ENCODE results near the gene WDR3. TPM values are rescaled to one million over a fixed set of nuclear protein-coding genes. Genes with fewer than 3 reads are reported as not detected.

The WDR3 gene
- total and polyA plus RNA-seq, 11 donors, result 1.5 to 15.4 (median 11.7) TPM

GRCh38 chr1:117890452-117890851 lies 39.1 kb upstream of the WDR3 start:
- H3K4me3 ChIP-seq, result no peak overlapping the region
- peaks cover 0 to 81% (median 26%) of the 10 kb centered on the region in 9 donors for H3K36me3 ChIP-seq
- intact Hi-C loops (cut with DNase I), result loop anchor here in 6 of 10 donors (10.0 kb wide), 5 partner anchors 96 to 376 kb away; partner anchors contain the start of gene TENT5C (in 1 of the 6)
- H3K9me3 ChIP-seq, result no peaks in the 10 kb centered on the region
- no peaks in the 10 kb centered on the region for H3K27me3 ChIP-seq
- WGBS, 4 donors, result 95 to 99% (median 98%) methylated on average over 2 of the region's 2 CpGs
- TF ChIP-seq CTCF (IDR thresholded peaks at IDR 0.05) (no peak), POLR2A (IDR thresholded peaks at IDR 0.05) (no peak)
- H3K4me1 ChIP-seq, result peaks cover 0 to 3% (median 0%) of the 10 kb centered on the region in 12 donors
- DNase-seq (no peak), ATAC-seq (no peak)
- H3K27ac ChIP-seq, result no peak overlapping the region

- H3K27me3 ChIP-seq, result no peaks in the 10 kb centered on the region
- WGBS, 4 donors, result 89 to 97% (median 93%) methylated on average over 2 of the region's 2 CpGs
- H3K27ac ChIP-seq, result no peak overlapping the region
- ATAC-seq (no peak), DNase-seq (no peak)
- TF ChIP-seq CTCF (IDR thresholded peaks at IDR 0.05) (no peak), POLR2A (IDR thresholded peaks at IDR 0.05) (no peak)
- H3K4me3 ChIP-seq, result no peak overlapping the region
- H3K4me1 ChIP-seq, result peaks cover 0 to 4% (median 0%) of the 10 kb centered on the region in 12 donors
- H3K36me3 ChIP-seq, result peaks cover 0 to 81% (median 32%) of the 10 kb centered on the region in 9 donors
- no peaks in the 10 kb centered on the region for H3K9me3 ChIP-seq
- intact Hi-C loops (cut with DNase I), result loop anchor here in 6 of 10 donors (10.0 kb wide), 5 partner anchors 98 to 378 kb away; partner anchors contain the start of gene TENT5C (in 1 of the 6)
Measured at GRCh38 chr1:117892512-117892911, 37.0 kb upstream of the WDR3 start.

GRCh38 chr1:117894078-117894477 lies 35.5 kb upstream of the WDR3 start:
- H3K27ac ChIP-seq, result no peak overlapping the region
- intact Hi-C loops (cut with DNase I), result loop anchor here in 6 of 10 donors (10.0 kb wide), 5 partner anchors 99 to 379 kb away; partner anchors contain the start of gene TENT5C (in 1 of the 6)
- H3K36me3 ChIP-seq, result peaks cover 0 to 86% (median 35%) of the 10 kb centered on the region in 9 donors
- DNase-seq (no peak), ATAC-seq (no peak)
- H3K27me3 ChIP-seq, result no peaks in the 10 kb centered on the region
- no peak for TF ChIP-seq POLR2A (IDR thresholded peaks at IDR 0.05)
- no peak for TF ChIP-seq CTCF (IDR thresholded peaks at IDR 0.05)
- H3K4me1 ChIP-seq, result peaks cover 0 to 4% (median 0%) of the 10 kb centered on the region in 12 donors
- no peak overlapping the region for H3K4me3 ChIP-seq
- no peaks in the 10 kb centered on the region for H3K9me3 ChIP-seq
- WGBS, 4 donors, result 88 to 100% (median 97%) methylated on average over 1 of the region's 1 CpG

- Histone ChIP-seq H3K9me3 (no peaks in the 10 kb centered on the region), H3K27me3 (no peaks in the 10 kb centered on the region), H3K4me1 (peaks cover 0 to 4% (median 0%) of the 10 kb centered on the region in 12 donors), H3K36me3 (peaks cover 0 to 84% (median 39%) of the 10 kb centered on the region in 9 donors), H3K27ac (no peak overlapping the region), H3K4me3 (no peak overlapping the region)
- intact Hi-C loops (cut with DNase I), result loop anchor here in 8 of 10 donors (2.0 to 10.0 kb wide), 10 partner anchors 101 to 388 kb away; partner anchors contain the start of gene TENT5C (in 1 of the 8)
- no peak for TF ChIP-seq POLR2A (IDR thresholded peaks at IDR 0.05)
- peak; percentile 56 to 83 (median 72) for TF ChIP-seq CTCF (IDR thresholded peaks at IDR 0.05)
- ATAC-seq, result peak in 2 of 4 donors; percentile 34 to 45
- peak in 3 of 5 donors; percentile 44 to 50 (median 48) for DNase-seq
- WGBS, 4 donors, result 20 to 32% (median 21%) methylated on average over 4 of the region's 4 CpGs
Measured at GRCh38 chr1:117895482-117896114, 33.9 kb upstream of the WDR3 start.

Measured in heart left ventricle (tissue), 16 donors.